Measurements from ENCODE around the gene TPM3. TPM values are rescaled to one million over a fixed set of nuclear protein-coding genes. Genes with fewer than 3 reads are reported as not detected.
"Not testable (repeated sequence)": the region's sequence is repeated elsewhere in the genome, so short reads cannot be mapped to it uniquely, and the experiment has no call there.

TPM3 gene
- total RNA-seq, 1 donor from 2014 or later: 569 TPM

GRCh38 chr1:154157520-154158306 is 34.2 kb downstream of the TPM3 start:
- TF ChIP-seq CTCF (conservative IDR thresholded peaks at IDR 0.05; ENCODE audit: low read depth, low read length): no peak
- no peak for DNase-seq (ENCODE audit: low read depth)
- no peak overlapping the region for H3K4me3 ChIP-seq (ENCODE audit: low read depth, low read length)

GRCh38 chr1:154155251-154155650 is 36.6 kb downstream of the TPM3 start:
- no peak overlapping the region for H3K4me3 ChIP-seq (ENCODE audit: low read depth, low read length)
- no peak for DNase-seq (ENCODE audit: low read depth)
- TF ChIP-seq CTCF (conservative IDR thresholded peaks at IDR 0.05; ENCODE audit: low read depth, low read length): no peak

- H3K4me3 ChIP-seq (ENCODE audit: low read depth, low read length): no peak within 1 kb of the TSS
- DNase-seq (ENCODE audit: low read depth): no peak
- no peak for TF ChIP-seq CTCF (conservative IDR thresholded peaks at IDR 0.05; ENCODE audit: low read depth, low read length)
Measured at GRCh38 chr1:154154534-154155191, 37.2 kb downstream of the TPM3 start, which contains the start of gene NUP210L. TSS of gene NUP210L (minus strand) at chr1:154155073.

GRCh38 chr1:154154053-154154452 is 37.8 kb downstream of the TPM3 start:
- TF ChIP-seq CTCF (conservative IDR thresholded peaks at IDR 0.05; ENCODE audit: low read depth, low read length): no peak

GRCh38 chr1:154151311-154151710 is 40.6 kb downstream of the TPM3 start:
- TF ChIP-seq CTCF (conservative IDR thresholded peaks at IDR 0.05; ENCODE audit: low read depth, low read length): no peak
- DNase-seq (ENCODE audit: low read depth): no peak
- no peak overlapping the region for H3K4me3 ChIP-seq (ENCODE audit: low read depth, low read length)

More at GRCh38 chr1:154154053-154154452, 37.8 kb downstream of the TPM3 start:
- no peak for DNase-seq (ENCODE audit: low read depth)
- no peak overlapping the region for H3K4me3 ChIP-seq (ENCODE audit: low read depth, low read length)

GRCh38 chr1:154148807-154149206 is 43.1 kb downstream of the TPM3 start:
- DNase-seq (ENCODE audit: low read depth): no peak
- no peak for TF ChIP-seq CTCF (conservative IDR thresholded peaks at IDR 0.05; ENCODE audit: low read depth, low read length)
- H3K4me3 ChIP-seq (ENCODE audit: low read depth, low read length): no peak overlapping the region

GRCh38 chr1:154147505-154147904 is 44.4 kb downstream of the TPM3 start:
- not testable (repeated sequence) for DNase-seq (ENCODE audit: low read depth); H3K4me3 ChIP-seq (ENCODE audit: low read depth, low read length)
